Measurements from ENCODE around the gene LDB2.

GRCh38 chr4:16665942-16666551, 232.4 kb downstream of the LDB2 start:
- TF ChIP-seq CTCF (conservative IDR thresholded peaks at IDR 0.05) (no peak), EZH2 (IDR thresholded peaks at IDR 0.05; ENCODE audit: low read depth) (no peak)
